Measurements from ENCODE around the gene KMT2B.

The KMT2B gene

DNA sequence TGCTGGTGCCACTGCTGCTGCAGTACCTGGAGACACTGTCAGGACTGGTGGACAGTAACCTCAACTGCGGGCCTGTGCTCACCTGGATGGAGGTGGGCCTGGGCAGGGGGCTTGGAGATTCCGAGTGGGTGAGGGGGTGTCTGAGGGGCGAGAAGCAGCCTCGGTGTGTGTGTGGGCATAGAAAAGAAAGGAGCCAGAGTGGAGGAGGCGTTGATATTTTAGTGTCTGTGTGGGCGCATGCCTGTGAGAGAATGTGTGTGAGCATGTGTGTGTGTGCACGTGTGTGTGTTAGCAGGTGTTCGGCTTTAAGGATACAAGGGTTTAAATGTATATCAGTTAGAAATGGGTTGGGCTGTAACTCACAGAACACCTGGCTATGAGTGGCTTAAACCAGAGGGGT, 61.2 kb downstream of the KMT2B start:
- no peak overlapping the region for H3K4me3 ChIP-seq (ENCODE audit: severe bottlenecking)
- TF ChIP-seq CTCF (IDR thresholded peaks at IDR 0.05; ENCODE audit: poor library complexity, severe bottlenecking), result no peak
- H3K9me3 ChIP-seq (ENCODE audit: severe bottlenecking), result no peaks in the 10 kb centered on the region
- H3K36me3 ChIP-seq (ENCODE audit: low read depth), result no peaks in the 10 kb centered on the region
- H3K4me1 ChIP-seq (ENCODE audit: insufficient read depth, poor library complexity, severe bottlenecking), result peaks cover 3% of the 10 kb centered on the region
- H3K27me3 ChIP-seq (ENCODE audit: insufficient read depth, poor library complexity, severe bottlenecking), result no peaks in the 10 kb centered on the region
- no peak overlapping the region for H3K27ac ChIP-seq (ENCODE audit: poor library complexity, severe bottlenecking)
- no peak for ATAC-seq (ENCODE audit: low read depth)
- no peak for DNase-seq (ENCODE audit: low spot score)

GRCh38 chr19:35780058-35780457, 62.3 kb downstream of the KMT2B start:
- ATAC-seq (ENCODE audit: low read depth), result no peak
- no peak for TF ChIP-seq CTCF (IDR thresholded peaks at IDR 0.05; ENCODE audit: poor library complexity, severe bottlenecking)
- H3K36me3 ChIP-seq (ENCODE audit: low read depth), result no peaks in the 10 kb centered on the region
- H3K27me3 ChIP-seq (ENCODE audit: insufficient read depth, poor library complexity, severe bottlenecking), result no peaks in the 10 kb centered on the region
- no peak for DNase-seq (ENCODE audit: low spot score)
- H3K27ac ChIP-seq (ENCODE audit: poor library complexity, severe bottlenecking), result no peak overlapping the region
- H3K9me3 ChIP-seq (ENCODE audit: severe bottlenecking), result no peaks in the 10 kb centered on the region
- no peak overlapping the region for H3K4me3 ChIP-seq (ENCODE audit: severe bottlenecking)
- H3K4me1 ChIP-seq (ENCODE audit: insufficient read depth, poor library complexity, severe bottlenecking), result no peaks in the 10 kb centered on the region

DNA sequence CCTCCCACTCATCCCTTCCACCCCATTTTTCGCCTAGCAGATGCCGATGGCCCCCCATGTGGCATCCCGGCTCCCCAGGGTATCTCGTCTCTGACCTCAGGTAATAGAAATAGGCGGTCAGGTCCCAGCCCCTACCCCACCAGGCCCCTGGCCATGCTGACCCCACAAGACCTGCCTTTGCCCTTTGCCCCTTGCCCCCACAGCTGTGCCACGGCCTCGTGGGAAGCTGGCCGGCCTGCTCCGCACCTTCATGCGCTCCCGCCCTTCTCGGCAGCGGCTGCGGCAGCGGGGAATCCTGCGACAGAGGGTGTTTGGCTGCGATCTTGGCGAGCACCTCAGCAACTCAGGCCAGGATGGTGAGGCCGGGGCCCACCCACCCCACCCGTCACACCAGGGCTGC, 62.9 kb downstream of the KMT2B start:
- no peaks in the 10 kb centered on the region for H3K4me1 ChIP-seq (ENCODE audit: insufficient read depth, poor library complexity, severe bottlenecking)
- no peak overlapping the region for H3K27ac ChIP-seq (ENCODE audit: poor library complexity, severe bottlenecking)
- H3K4me3 ChIP-seq (ENCODE audit: severe bottlenecking), result no peak overlapping the region
- H3K36me3 ChIP-seq (ENCODE audit: low read depth), result no peaks in the 10 kb centered on the region
- ATAC-seq (ENCODE audit: low read depth), result no peak
- H3K27me3 ChIP-seq (ENCODE audit: insufficient read depth, poor library complexity, severe bottlenecking), result no peaks in the 10 kb centered on the region
- TF ChIP-seq CTCF (IDR thresholded peaks at IDR 0.05; ENCODE audit: poor library complexity, severe bottlenecking), result no peak
- no peaks in the 10 kb centered on the region for H3K9me3 ChIP-seq (ENCODE audit: severe bottlenecking)
- no peak for DNase-seq (ENCODE audit: low spot score)

- Histone ChIP-seq H3K9me3 (ENCODE audit: severe bottlenecking) (no peaks in the 10 kb centered on the region), H3K27ac (ENCODE audit: poor library complexity, severe bottlenecking) (no peak overlapping the region), H3K36me3 (ENCODE audit: low read depth) (no peaks in the 10 kb centered on the region), H3K4me1 (ENCODE audit: insufficient read depth, poor library complexity, severe bottlenecking) (no peaks in the 10 kb centered on the region), H3K4me3 (ENCODE audit: severe bottlenecking) (no peak overlapping the region), H3K27me3 (ENCODE audit: insufficient read depth, poor library complexity, severe bottlenecking) (no peaks in the 10 kb centered on the region)
- TF ChIP-seq CTCF (IDR thresholded peaks at IDR 0.05; ENCODE audit: poor library complexity, severe bottlenecking), result no peak
- DNase-seq (ENCODE audit: low spot score), result no peak
- no peak for ATAC-seq (ENCODE audit: low read depth)
Observed at GRCh38 chr19:35781650-35782049, 63.8 kb downstream of the KMT2B start.

GRCh38 chr19:35782589-35782988, 64.8 kb downstream of the KMT2B start:
- TF ChIP-seq CTCF (IDR thresholded peaks at IDR 0.05; ENCODE audit: poor library complexity, severe bottlenecking), result no peak
- H3K27me3 ChIP-seq (ENCODE audit: insufficient read depth, poor library complexity, severe bottlenecking), result no peaks in the 10 kb centered on the region
- no peak overlapping the region for H3K27ac ChIP-seq (ENCODE audit: poor library complexity, severe bottlenecking)
- no peaks in the 10 kb centered on the region for H3K36me3 ChIP-seq (ENCODE audit: low read depth)
- DNase-seq (ENCODE audit: low spot score) (no peak), ATAC-seq (ENCODE audit: low read depth) (no peak)
- no peaks in the 10 kb centered on the region for H3K9me3 ChIP-seq (ENCODE audit: severe bottlenecking)
- H3K4me1 ChIP-seq (ENCODE audit: insufficient read depth, poor library complexity, severe bottlenecking), result no peaks in the 10 kb centered on the region
- H3K4me3 ChIP-seq (ENCODE audit: severe bottlenecking), result no peak overlapping the region

Data from RWPE2 (cell line).